Measurements from ENCODE around the gene SOS2.

SOS2 gene

DNA sequence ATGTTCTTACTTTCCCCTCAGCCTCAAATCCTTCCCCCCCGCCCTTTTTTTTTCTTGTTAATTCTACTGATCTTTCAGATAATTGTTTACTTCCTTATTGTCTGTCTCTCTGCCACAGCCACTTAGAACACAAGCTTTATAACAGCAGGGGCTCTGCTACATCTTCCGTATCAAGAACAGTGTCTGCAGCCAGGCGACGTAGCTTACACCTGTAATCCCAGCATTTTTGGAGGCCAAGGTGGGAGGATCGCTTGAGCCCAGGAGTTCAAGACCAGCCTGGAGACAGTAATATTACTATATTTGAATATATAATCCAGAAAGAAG, 5.4 kb downstream of the SOS2 start:
- H3K9me3 ChIP-seq (ENCODE audit: control insufficient read depth in 1 of 2, low read length in 2 of 2) = no peaks in the 10 kb centered on the region
- H3K27ac ChIP-seq (ENCODE audit: low read length) = peak overlapping the region; percentile 69
- peak overlapping the region in 1 of 2 donors; percentile 7 for H3K4me3 ChIP-seq (ENCODE audit: low read depth in 1 of 2, low read length in 2 of 2)
- H3K4me1 ChIP-seq (ENCODE audit: control insufficient read depth in 1 of 2, insufficient read depth in 2 of 2, low read length in 2 of 2) = peaks cover 0 to 51% of the 10 kb centered on the region in 2 donors
- H3K36me3 ChIP-seq (ENCODE audit: control insufficient read depth in 1 of 2, insufficient read depth in 2 of 2, low read length in 2 of 2) = no peaks in the 10 kb centered on the region
- H3K27me3 ChIP-seq (ENCODE audit: low read depth, low read length) = no peaks in the 10 kb centered on the region

DNA sequence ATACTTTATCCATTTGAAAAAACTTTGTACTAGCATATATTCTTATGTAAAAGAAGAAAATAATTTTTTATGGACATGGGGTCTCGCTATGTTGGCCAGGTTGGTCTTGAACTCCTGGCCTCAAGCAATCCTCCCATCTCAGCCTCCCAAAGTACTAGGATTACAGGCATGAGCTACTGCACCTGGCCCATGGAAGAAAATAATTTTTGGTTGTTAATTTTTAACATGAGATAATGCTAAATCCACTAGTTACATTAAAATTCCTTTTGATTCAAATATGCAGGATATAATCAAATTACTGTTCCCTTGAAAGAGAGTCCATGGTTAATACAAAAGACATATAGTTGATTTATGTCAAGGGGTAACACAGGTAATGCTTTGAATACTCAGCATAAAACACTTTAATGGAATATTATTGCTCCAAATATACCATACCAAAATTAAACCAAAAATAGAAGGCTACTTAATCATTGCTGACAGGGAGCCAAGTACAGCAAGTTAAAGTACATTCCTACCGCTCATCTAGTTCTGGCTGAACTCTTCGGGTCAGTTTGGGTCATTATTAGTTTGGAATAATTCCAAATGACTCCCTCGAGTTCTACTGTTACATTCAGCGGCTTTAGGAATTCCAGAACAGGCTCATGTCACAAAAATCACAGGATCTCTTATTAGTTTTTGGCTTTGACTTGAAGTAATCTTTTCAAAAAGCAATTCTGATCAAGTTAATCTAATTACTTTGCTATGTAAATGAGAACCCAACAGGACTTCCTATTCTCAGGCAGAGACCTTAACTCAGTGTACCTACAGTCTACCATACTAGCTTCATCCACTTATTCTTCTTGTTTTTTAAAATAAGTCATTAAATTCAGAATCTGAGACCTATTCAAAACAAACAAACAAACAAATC, 6.1 kb downstream of the SOS2 start:
- H3K27ac ChIP-seq (ENCODE audit: low read length) = peak overlapping the region; percentile 69

DNA sequence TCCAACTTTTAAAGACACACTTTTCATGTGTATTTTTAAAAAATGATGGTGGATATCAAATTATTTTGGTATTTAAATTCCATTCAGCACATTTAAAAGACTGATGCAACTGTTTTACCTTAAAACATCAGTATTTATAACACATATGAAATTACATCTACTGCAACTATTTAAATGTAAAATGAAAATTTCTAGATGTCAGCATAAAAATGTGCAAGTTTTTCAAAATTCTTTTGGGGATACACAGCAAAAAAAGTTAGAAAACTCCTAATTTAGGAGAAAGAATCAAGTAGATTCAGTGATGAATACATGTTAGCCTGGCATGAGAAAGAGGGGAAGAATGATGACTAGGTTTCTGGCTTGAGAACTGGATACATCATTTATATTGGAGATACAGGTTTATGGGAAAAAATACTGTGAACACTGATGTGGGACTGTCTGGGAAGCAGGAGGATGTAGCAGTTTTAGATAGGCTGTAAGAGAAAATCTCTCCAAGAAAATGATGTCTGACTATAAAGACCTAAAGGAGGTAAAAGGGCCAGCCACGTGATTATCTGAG, 9.2 kb downstream of the SOS2 start:
- peaks cover 0 to 43% of the 10 kb centered on the region in 2 donors for H3K4me1 ChIP-seq (ENCODE audit: control insufficient read depth in 1 of 2, insufficient read depth in 2 of 2, low read length in 2 of 2)
- H3K27me3 ChIP-seq (ENCODE audit: low read depth, low read length) = no peaks in the 10 kb centered on the region
- H3K36me3 ChIP-seq (ENCODE audit: control insufficient read depth in 1 of 2, insufficient read depth in 2 of 2, low read length in 2 of 2) = no peaks in the 10 kb centered on the region
- H3K27ac ChIP-seq (ENCODE audit: low read length) = no peak overlapping the region
- no peaks in the 10 kb centered on the region for H3K9me3 ChIP-seq (ENCODE audit: control insufficient read depth in 1 of 2, low read length in 2 of 2)
- H3K4me3 ChIP-seq (ENCODE audit: low read depth in 1 of 2, low read length in 2 of 2) = no peak overlapping the region

More for the DNA sequence above, 6.1 kb downstream of the SOS2 start:
- Histone ChIP-seq H3K27me3 (ENCODE audit: low read depth, low read length) (no peaks in the 10 kb centered on the region), H3K9me3 (ENCODE audit: control insufficient read depth in 1 of 2, low read length in 2 of 2) (no peaks in the 10 kb centered on the region), H3K36me3 (ENCODE audit: control insufficient read depth in 1 of 2, insufficient read depth in 2 of 2, low read length in 2 of 2) (no peaks in the 10 kb centered on the region), H3K4me1 (ENCODE audit: control insufficient read depth in 1 of 2, insufficient read depth in 2 of 2, low read length in 2 of 2) (peaks cover 0 to 57% of the 10 kb centered on the region in 2 donors), H3K4me3 (ENCODE audit: low read depth in 1 of 2, low read length in 2 of 2) (no peak overlapping the region)

DNA sequence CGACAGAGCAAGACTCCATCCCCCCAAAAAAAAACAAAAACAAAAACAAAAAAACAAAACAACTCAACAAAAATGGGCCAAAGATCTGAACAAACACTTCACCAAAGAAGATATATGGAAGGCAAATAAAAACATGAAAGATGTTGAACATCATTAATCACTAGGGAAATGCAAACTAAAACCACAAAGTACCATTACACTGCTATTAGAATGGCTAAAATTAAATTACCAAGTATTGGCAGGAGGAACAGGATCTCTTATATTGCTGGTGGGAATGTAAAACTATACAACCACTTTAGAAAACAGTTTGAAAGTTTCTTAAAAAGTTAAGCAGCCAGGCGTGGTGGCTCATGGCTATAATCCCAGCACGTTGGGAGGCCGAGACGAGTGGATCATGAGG, 12.9 kb downstream of the SOS2 start:
- no peaks in the 10 kb centered on the region for H3K9me3 ChIP-seq (ENCODE audit: control insufficient read depth in 1 of 2, low read length in 2 of 2)
- H3K4me3 ChIP-seq (ENCODE audit: low read depth in 1 of 2, low read length in 2 of 2) = no peak overlapping the region
- no peaks in the 10 kb centered on the region for H3K27me3 ChIP-seq (ENCODE audit: low read depth, low read length)
- no peaks in the 10 kb centered on the region for H3K36me3 ChIP-seq (ENCODE audit: control insufficient read depth in 1 of 2, insufficient read depth in 2 of 2, low read length in 2 of 2)
- H3K4me1 ChIP-seq (ENCODE audit: control insufficient read depth in 1 of 2, insufficient read depth in 2 of 2, low read length in 2 of 2) = peaks cover 0 to 22% of the 10 kb centered on the region in 2 donors
- H3K27ac ChIP-seq (ENCODE audit: low read length) = no peak overlapping the region

DNA sequence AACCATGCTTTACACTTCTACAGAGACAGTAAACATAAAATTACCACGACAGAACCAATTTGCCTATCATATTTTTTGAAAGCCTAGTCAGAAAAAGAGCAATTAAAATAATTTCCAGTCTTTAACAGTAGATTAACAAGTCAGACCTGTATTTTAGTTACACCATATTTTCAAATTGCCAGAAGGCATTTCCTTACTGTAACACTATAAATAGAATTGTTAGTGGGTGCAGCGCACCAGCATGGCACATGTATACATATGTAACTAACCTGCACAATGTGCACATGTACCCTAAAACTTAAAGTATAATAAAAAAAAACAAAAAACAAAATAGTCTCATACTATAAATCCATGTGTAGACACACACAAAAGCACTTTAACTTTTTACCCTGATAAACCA, 16.0 kb downstream of the SOS2 start:
- Histone ChIP-seq H3K27ac (ENCODE audit: low read length) (no peak overlapping the region), H3K36me3 (ENCODE audit: control insufficient read depth in 1 of 2, insufficient read depth in 2 of 2, low read length in 2 of 2) (no peaks in the 10 kb centered on the region), H3K9me3 (ENCODE audit: control insufficient read depth in 1 of 2, low read length in 2 of 2) (no peaks in the 10 kb centered on the region), H3K4me1 (ENCODE audit: control insufficient read depth in 1 of 2, insufficient read depth in 2 of 2, low read length in 2 of 2) (peaks cover 0 to 6% of the 10 kb centered on the region in 2 donors), H3K27me3 (ENCODE audit: low read depth, low read length) (no peaks in the 10 kb centered on the region), H3K4me3 (ENCODE audit: low read depth in 1 of 2, low read length in 2 of 2) (no peak overlapping the region)

DNA sequence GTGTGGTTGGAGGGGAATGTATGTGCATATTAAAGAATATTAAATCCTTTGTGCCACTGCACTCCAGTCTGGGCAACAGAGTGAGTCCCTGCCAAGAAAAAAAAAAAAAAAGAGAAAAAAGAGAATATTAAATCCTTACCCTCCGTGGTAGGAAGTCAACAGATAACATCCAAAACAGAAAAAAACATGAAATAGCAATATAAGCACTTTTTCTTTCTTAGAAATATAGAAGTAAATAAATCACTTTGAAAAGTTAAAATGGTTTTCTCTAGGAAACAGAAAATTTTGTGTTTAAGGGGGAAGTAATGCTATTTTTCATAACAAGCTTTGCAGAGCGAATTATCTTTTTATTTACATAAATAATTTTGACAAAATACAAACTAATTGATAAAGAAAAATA, 17.6 kb downstream of the SOS2 start:
- Histone ChIP-seq H3K36me3 (ENCODE audit: control insufficient read depth in 1 of 2, insufficient read depth in 2 of 2, low read length in 2 of 2) (no peaks in the 10 kb centered on the region), H3K4me1 (ENCODE audit: control insufficient read depth in 1 of 2, insufficient read depth in 2 of 2, low read length in 2 of 2) (peaks cover 0 to under 1% of the 10 kb centered on the region in 2 donors), H3K27me3 (ENCODE audit: low read depth, low read length) (no peaks in the 10 kb centered on the region), H3K9me3 (ENCODE audit: control insufficient read depth in 1 of 2, low read length in 2 of 2) (no peaks in the 10 kb centered on the region), H3K4me3 (ENCODE audit: low read depth in 1 of 2, low read length in 2 of 2) (no peak overlapping the region), H3K27ac (ENCODE audit: low read length) (no peak overlapping the region)

DNA sequence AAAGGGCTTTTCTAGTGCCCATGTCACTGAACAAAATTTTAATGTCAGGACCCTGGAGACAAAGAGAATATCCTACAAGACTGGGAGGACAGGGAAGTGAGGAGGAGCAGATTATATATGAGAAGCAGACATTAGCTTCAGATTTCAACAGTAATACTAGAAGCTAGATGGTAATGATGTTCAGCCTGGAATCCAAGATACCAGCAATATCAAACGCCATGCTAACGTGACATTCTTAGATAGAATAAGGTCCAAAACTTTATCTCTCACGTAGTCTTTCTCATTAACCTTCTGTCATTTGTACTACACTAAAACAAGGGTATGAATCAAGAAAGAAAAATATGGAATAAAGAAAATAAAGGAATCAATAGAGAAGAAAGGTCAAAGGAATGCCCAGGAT, 18.7 kb downstream of the SOS2 start:
- H3K27me3 ChIP-seq (ENCODE audit: low read depth, low read length) = no peaks in the 10 kb centered on the region
- H3K36me3 ChIP-seq (ENCODE audit: control insufficient read depth in 1 of 2, insufficient read depth in 2 of 2, low read length in 2 of 2) = no peaks in the 10 kb centered on the region
- no peaks in the 10 kb centered on the region for H3K4me1 ChIP-seq (ENCODE audit: control insufficient read depth in 1 of 2, insufficient read depth in 2 of 2, low read length in 2 of 2)
- no peaks in the 10 kb centered on the region for H3K9me3 ChIP-seq (ENCODE audit: control insufficient read depth in 1 of 2, low read length in 2 of 2)
- H3K4me3 ChIP-seq (ENCODE audit: low read depth in 1 of 2, low read length in 2 of 2) = no peak overlapping the region
- H3K27ac ChIP-seq (ENCODE audit: low read length) = no peak overlapping the region

DNA sequence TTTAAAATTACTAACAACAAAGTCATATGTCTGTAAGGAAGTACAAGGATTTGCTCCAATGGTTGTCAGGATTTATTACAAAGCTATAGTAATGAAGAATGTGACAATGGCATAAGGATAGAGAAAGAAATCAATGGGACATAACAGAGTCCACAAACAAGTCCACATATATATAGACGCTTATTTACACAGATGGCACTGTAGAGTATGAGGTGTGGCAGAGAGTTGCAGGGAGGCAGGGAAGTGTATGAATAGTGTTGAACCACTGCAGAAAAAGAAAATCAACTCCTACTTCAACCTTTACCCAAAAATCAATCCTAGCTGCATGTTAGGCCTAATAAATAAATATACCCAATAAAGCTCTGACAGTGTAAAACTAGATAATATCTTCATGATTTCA, 21.3 kb downstream of the SOS2 start:
- Histone ChIP-seq H3K9me3 (ENCODE audit: control insufficient read depth in 1 of 2, low read length in 2 of 2) (no peaks in the 10 kb centered on the region), H3K27ac (ENCODE audit: low read length) (no peak overlapping the region), H3K27me3 (ENCODE audit: low read depth, low read length) (no peaks in the 10 kb centered on the region), H3K4me1 (ENCODE audit: control insufficient read depth in 1 of 2, insufficient read depth in 2 of 2, low read length in 2 of 2) (no peaks in the 10 kb centered on the region), H3K36me3 (ENCODE audit: control insufficient read depth in 1 of 2, insufficient read depth in 2 of 2, low read length in 2 of 2) (no peaks in the 10 kb centered on the region), H3K4me3 (ENCODE audit: low read depth in 1 of 2, low read length in 2 of 2) (no peak overlapping the region)

DNA sequence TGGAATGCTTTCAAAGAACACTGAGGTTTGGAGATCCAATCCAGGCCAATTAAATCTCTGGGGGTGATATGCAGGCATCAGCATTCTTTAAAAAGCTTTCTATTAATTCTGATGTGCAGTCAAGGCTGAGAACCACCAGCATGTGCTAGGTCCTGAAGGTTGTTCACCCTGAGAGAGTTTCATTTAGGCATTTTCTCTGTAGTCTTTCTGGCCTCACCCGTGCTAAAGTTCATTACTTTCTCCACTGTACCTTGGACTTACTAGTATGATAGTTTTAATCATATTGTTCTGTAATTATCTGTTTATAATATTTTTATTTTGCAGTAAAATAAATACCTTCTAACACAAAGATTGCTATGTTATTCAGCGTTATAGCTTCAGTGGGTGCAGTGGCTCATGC, 32.9 kb downstream of the SOS2 start:
- H3K36me3 ChIP-seq (ENCODE audit: control insufficient read depth in 1 of 2, insufficient read depth in 2 of 2, low read length in 2 of 2) = peaks cover 15 to 16% of the 10 kb centered on the region in 2 donors

DNA sequence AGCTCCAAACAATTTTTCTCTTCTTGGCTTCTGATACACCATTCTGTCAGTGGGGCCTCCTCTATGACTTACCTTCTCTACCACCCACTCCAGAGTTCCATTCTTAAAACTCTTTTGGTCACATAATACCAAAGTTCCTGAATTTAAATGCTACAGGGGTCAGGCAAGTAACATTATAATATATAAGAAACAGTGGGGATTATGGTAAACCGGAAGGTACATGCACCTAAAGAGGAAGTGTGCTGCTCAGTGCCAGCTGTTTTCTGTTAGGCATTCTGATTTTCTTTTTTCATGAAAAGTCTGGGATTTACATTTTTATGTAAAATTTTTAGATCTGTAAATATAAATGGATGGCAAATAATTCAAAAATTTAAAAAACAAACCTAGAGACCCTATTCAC, 39.9 kb downstream of the SOS2 start:
- no peaks in the 10 kb centered on the region for H3K27me3 ChIP-seq (ENCODE audit: low read depth, low read length)
- H3K9me3 ChIP-seq (ENCODE audit: control insufficient read depth in 1 of 2, low read length in 2 of 2) = no peaks in the 10 kb centered on the region
- H3K27ac ChIP-seq (ENCODE audit: low read length) = no peak overlapping the region
- no peaks in the 10 kb centered on the region for H3K4me1 ChIP-seq (ENCODE audit: control insufficient read depth in 1 of 2, insufficient read depth in 2 of 2, low read length in 2 of 2)
- H3K36me3 ChIP-seq (ENCODE audit: control insufficient read depth in 1 of 2, insufficient read depth in 2 of 2, low read length in 2 of 2) = peaks cover 4 to 15% of the 10 kb centered on the region in 2 donors
- no peak overlapping the region for H3K4me3 ChIP-seq (ENCODE audit: low read depth in 1 of 2, low read length in 2 of 2)

More for the DNA sequence above, 32.9 kb downstream of the SOS2 start:
- no peak overlapping the region for H3K27ac ChIP-seq (ENCODE audit: low read length)
- H3K9me3 ChIP-seq (ENCODE audit: control insufficient read depth in 1 of 2, low read length in 2 of 2) = no peaks in the 10 kb centered on the region
- no peak overlapping the region for H3K4me3 ChIP-seq (ENCODE audit: low read depth in 1 of 2, low read length in 2 of 2)
- H3K4me1 ChIP-seq (ENCODE audit: control insufficient read depth in 1 of 2, insufficient read depth in 2 of 2, low read length in 2 of 2) = no peaks in the 10 kb centered on the region
- H3K27me3 ChIP-seq (ENCODE audit: low read depth, low read length) = no peaks in the 10 kb centered on the region

DNA sequence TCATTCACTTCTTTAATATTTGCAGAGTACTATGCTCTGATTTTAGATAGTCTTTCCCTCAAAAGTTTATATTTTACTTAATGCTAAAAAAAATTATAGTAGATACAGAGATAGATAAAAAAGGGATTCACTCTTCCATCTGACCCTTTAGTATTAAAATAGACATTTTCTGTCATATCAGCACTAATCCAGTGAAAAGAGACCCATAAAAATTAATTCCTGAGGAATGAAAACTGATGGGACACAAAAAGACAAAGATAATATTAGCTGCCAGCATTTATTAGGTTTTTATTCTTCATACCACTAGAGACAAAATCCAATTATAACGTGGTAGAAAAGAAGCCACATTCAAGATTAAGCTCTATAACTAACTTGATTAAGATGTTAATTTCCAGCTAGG, 45.3 kb downstream of the SOS2 start:
- Histone ChIP-seq H3K4me1 (ENCODE audit: control insufficient read depth in 1 of 2, insufficient read depth in 2 of 2, low read length in 2 of 2) (no peaks in the 10 kb centered on the region), H3K9me3 (ENCODE audit: control insufficient read depth in 1 of 2, low read length in 2 of 2) (no peaks in the 10 kb centered on the region), H3K27me3 (ENCODE audit: low read depth, low read length) (no peaks in the 10 kb centered on the region), H3K4me3 (ENCODE audit: low read depth in 1 of 2, low read length in 2 of 2) (no peak overlapping the region), H3K27ac (ENCODE audit: low read length) (no peak overlapping the region), H3K36me3 (ENCODE audit: control insufficient read depth in 1 of 2, insufficient read depth in 2 of 2, low read length in 2 of 2) (peaks cover 14 to 24% of the 10 kb centered on the region in 2 donors)

All from muscle layer of duodenum (tissue), 2 donors.